ENCODE measurements around the gene ATP2A2.

The ATP2A2 gene

GRCh38 chr12:110311903-110312302 lies 30.9 kb downstream of the ATP2A2 start:
- no peak overlapping the region for H3K4me3 ChIP-seq (ENCODE audit: low read depth, low read length)
- no peak for DNase-seq (ENCODE audit: low read depth)
- TF ChIP-seq CTCF (conservative IDR thresholded peaks at IDR 0.05; ENCODE audit: low read depth, low read length) = no peak

GRCh38 chr12:110312581-110313360 lies 31.7 kb downstream of the ATP2A2 start:
- no peak overlapping the region for H3K4me3 ChIP-seq (ENCODE audit: low read depth, low read length)
- no peak for TF ChIP-seq CTCF (conservative IDR thresholded peaks at IDR 0.05; ENCODE audit: low read depth, low read length)
- DNase-seq (ENCODE audit: low read depth) = peak; percentile 82

DNA sequence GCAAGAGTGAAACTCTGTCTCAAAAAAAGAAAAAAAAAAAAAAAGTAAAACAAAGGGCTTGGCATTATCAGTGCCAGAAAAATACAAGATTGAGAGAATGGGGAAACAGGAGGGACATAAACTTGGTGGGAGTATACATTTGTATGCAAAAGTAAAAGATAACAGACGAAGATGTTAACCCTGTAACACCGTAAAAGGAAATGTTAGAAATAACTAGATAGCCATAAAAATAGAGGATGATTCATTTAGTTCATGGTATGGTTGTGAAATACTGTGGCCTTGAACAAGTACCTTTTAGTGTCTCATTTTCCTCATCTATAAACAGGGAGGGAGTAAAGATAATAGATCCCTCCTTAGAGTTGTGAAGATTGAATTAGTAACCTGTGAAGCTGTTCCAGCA lies 33.3 kb downstream of the ATP2A2 start:
- no peak overlapping the region for H3K4me3 ChIP-seq (ENCODE audit: low read depth, low read length)
- peak; percentile 86 for DNase-seq (ENCODE audit: low read depth)
- TF ChIP-seq CTCF (conservative IDR thresholded peaks at IDR 0.05; ENCODE audit: low read depth, low read length) = no peak

- no peak overlapping the region for H3K4me3 ChIP-seq (ENCODE audit: low read depth, low read length)
- peak; percentile 78 for DNase-seq (ENCODE audit: low read depth)
- TF ChIP-seq CTCF (conservative IDR thresholded peaks at IDR 0.05; ENCODE audit: low read depth, low read length) = no peak
These were observed 35.8 kb downstream of the ATP2A2 start for GRCh38 chr12:110316861-110317260.

- peak; percentile 77 for DNase-seq (ENCODE audit: low read depth)
- TF ChIP-seq CTCF (conservative IDR thresholded peaks at IDR 0.05; ENCODE audit: low read depth, low read length) = no peak
- H3K4me3 ChIP-seq (ENCODE audit: low read depth, low read length) = no peak overlapping the region
These were observed 36.9 kb downstream of the ATP2A2 start for GRCh38 chr12:110317911-110318310.

GRCh38 chr12:110320550-110320949 lies 39.5 kb downstream of the ATP2A2 start:
- no peak for DNase-seq (ENCODE audit: low read depth)
- no peak for TF ChIP-seq CTCF (conservative IDR thresholded peaks at IDR 0.05; ENCODE audit: low read depth, low read length)
- no peak overlapping the region for H3K4me3 ChIP-seq (ENCODE audit: low read depth, low read length)

- no peak for DNase-seq (ENCODE audit: low read depth)
- no peak overlapping the region for H3K4me3 ChIP-seq (ENCODE audit: low read depth, low read length)
- TF ChIP-seq CTCF (conservative IDR thresholded peaks at IDR 0.05; ENCODE audit: low read depth, low read length) = no peak
These were observed 48.7 kb downstream of the ATP2A2 start for GRCh38 chr12:110329710-110330109.

Data from choroid plexus epithelial cell (primary cell).